ENCODE results near the gene ALDOC.

GRCh38 chr17:28534740-28535375 lies 41.8 kb downstream of the ALDOC start:
- no peak for TF ChIP-seq CTCF (IDR thresholded peaks at IDR 0.05)
- TF ChIP-seq RAD21 (IDR thresholded peaks at IDR 0.05; ENCODE audit: low read length), result no peak
- no peak for TF ChIP-seq SIN3A (IDR thresholded peaks at IDR 0.05; ENCODE audit: borderline replicate concordance, low read depth, low read length)
- no peak for TF ChIP-seq EZH2phosphoT487 (IDR thresholded peaks at IDR 0.05; ENCODE audit: borderline replicate concordance, low read depth)
- no peak for TF ChIP-seq TAF1 (IDR thresholded peaks at IDR 0.05; ENCODE audit: borderline replicate concordance, low read depth, low read length)
- no peak for TF ChIP-seq MXI1 (IDR thresholded peaks at IDR 0.05; ENCODE audit: low read depth, low read length)
- no peak for TF ChIP-seq RCOR1 (IDR thresholded peaks at IDR 0.05; ENCODE audit: low read length)
- TF ChIP-seq RXRA (IDR thresholded peaks at IDR 0.05; ENCODE audit: borderline replicate concordance, low read depth), result no peak
- no peak for TF ChIP-seq YY1 (IDR thresholded peaks at IDR 0.05; ENCODE audit: low read depth)
- TF ChIP-seq, protein P1, sequence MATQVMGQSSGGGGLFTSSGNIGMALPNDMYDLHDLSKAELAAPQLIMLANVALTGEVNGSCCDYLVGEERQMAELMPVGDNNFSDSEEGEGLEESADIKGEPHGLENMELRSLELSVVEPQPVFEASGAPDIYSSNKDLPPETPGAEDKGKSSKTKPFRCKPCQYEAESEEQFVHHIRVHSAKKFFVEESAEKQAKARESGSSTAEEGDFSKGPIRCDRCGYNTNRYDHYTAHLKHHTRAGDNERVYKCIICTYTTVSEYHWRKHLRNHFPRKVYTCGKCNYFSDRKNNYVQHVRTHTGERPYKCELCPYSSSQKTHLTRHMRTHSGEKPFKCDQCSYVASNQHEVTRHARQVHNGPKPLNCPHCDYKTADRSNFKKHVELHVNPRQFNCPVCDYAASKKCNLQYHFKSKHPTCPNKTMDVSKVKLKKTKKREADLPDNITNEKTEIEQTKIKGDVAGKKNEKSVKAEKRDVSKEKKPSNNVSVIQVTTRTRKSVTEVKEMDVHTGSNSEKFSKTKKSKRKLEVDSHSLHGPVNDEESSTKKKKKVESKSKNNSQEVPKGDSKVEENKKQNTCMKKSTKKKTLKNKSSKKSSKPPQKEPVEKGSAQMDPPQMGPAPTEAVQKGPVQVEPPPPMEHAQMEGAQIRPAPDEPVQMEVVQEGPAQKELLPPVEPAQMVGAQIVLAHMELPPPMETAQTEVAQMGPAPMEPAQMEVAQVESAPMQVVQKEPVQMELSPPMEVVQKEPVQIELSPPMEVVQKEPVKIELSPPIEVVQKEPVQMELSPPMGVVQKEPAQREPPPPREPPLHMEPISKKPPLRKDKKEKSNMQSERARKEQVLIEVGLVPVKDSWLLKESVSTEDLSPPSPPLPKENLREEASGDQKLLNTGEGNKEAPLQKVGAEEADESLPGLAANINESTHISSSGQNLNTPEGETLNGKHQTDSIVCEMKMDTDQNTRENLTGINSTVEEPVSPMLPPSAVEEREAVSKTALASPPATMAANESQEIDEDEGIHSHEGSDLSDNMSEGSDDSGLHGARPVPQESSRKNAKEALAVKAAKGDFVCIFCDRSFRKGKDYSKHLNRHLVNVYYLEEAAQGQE (IDR thresholded peaks at IDR 0.05; ENCODE audit: low read depth, low read length), result no peak
- no peak for TF ChIP-seq POLR2AphosphoS5 (IDR thresholded peaks at IDR 0.05; ENCODE audit: low read depth, low read length)

Measured in SK-N-SH (cell line).